CD14-positive monocyte (primary cell): ENCODE data around the gene RAB6B. TPM values are rescaled to one million over a fixed set of nuclear protein-coding genes. Genes with fewer than 3 reads are reported as not detected.

Experiments used
- DNase-seq, 3 donors: peaks; one replicate each; pipeline ENCODE4 v3.0.0-alpha.2; 2011 to 2022
- H2AFZ ChIP-seq: 2 replicates; pipeline ENCODE4 v1.6.0; 2012; ENCODE audit warnings: mild to moderate bottlenecking, low read depth, low read length, inconsistent platforms; ENCODE audit not compliant: insufficient read depth, poor library complexity, severe bottlenecking
- H3K27ac ChIP-seq, 2 donors: 1 replicate in 1 of 2; 2 replicates in 1 of 2; pipeline ENCODE4 v1.5.1; 2012 to 2013; ENCODE audit warnings: low read length in 2 of 2, control low read depth in 1 of 2, inconsistent platforms in 1 of 2, low read depth in 1 of 2, mild to moderate bottlenecking in 1 of 2
- H3K27me3 ChIP-seq, 2 donors: one replicate each; pipeline versions ENCODE4 v1.6.0 to v1.6.1; 2011 to 2013; ENCODE audit warnings: low read length in 2 of 2; ENCODE audit not compliant: control insufficient read depth in 2 of 2, insufficient read depth in 2 of 2
- H3K36me3 ChIP-seq, 2 donors: replicated peaks in 1 of 2; 1 replicate in 1 of 2; 2 replicates in 1 of 2; pipeline versions ENCODE4 v1.5.1 to v1.6.1; 2012 to 2013; ENCODE audit warnings: low read length in 2 of 2, control low read depth in 1 of 2, inconsistent platforms in 1 of 2, mild to moderate bottlenecking in 1 of 2; ENCODE audit not compliant: insufficient read depth in 2 of 2, control insufficient read depth in 1 of 2
- H3K4me1 ChIP-seq, 2 donors: 1 replicate in 1 of 2; 2 replicates in 1 of 2; pipeline versions ENCODE4 v1.5.1 to v1.6.1; 2012 to 2013; ENCODE audit warnings: low read length in 2 of 2, control low read depth in 1 of 2, inconsistent platforms in 1 of 2, mild to moderate bottlenecking in 1 of 2, moderate library complexity in 1 of 2; ENCODE audit not compliant: insufficient read depth in 2 of 2, control insufficient read depth in 1 of 2
- H3K4me2 ChIP-seq: replicated peaks from 2 replicates; pipeline ENCODE3; 2012; ENCODE audit warnings: low read length, moderate library complexity, mild to moderate bottlenecking; ENCODE audit not compliant: poor library complexity, severe bottlenecking; ENCODE audit errors: extremely low read depth
- H3K4me3 ChIP-seq, 3 experiments: fragments of 200-600 bp in 1 of 3; sonication (generic) in 1 of 3; replicated peaks in 1 of 3; 1 replicate in 2 of 3; 2 replicates in 1 of 3; pipeline ENCODE4 v1.5.1; 2011 to 2013; ENCODE audit warnings: low read length in 3 of 3, mild to moderate bottlenecking in 3 of 3, control low read depth in 2 of 3, low read depth in 2 of 3, inconsistent platforms in 1 of 3, moderate library complexity in 1 of 3
- H3K79me2 ChIP-seq: 2 replicates; pipeline ENCODE4 v1.6.0; 2012; ENCODE audit warnings: mild to moderate bottlenecking, control low read depth, inconsistent platforms, low read length, moderate library complexity; ENCODE audit not compliant: insufficient read depth
- H3K9ac ChIP-seq: 2 replicates; pipeline ENCODE4 v1.6.0; 2017; ENCODE audit warnings: low read length, mild to moderate bottlenecking; ENCODE audit not compliant: insufficient read depth, poor library complexity, severe bottlenecking
- H3K9me3 ChIP-seq, 2 donors: replicated peaks in 1 of 2; 1 replicate in 1 of 2; 2 replicates in 1 of 2; pipeline versions ENCODE4 v1.5.1 to v1.6.1; 2012 to 2013; ENCODE audit warnings: low read length in 2 of 2, control low read depth in 1 of 2; ENCODE audit not compliant: control insufficient read depth in 1 of 2, insufficient read depth in 1 of 2
- H4K20me1 ChIP-seq: 2 replicates; pipeline ENCODE4 v1.6.0; 2012; ENCODE audit warnings: mild to moderate bottlenecking, low read length, control low read depth, moderate library complexity; ENCODE audit not compliant: insufficient read depth
- H3K27ac Mint-ChIP-seq, 7 donors: one replicate each; pipeline ENCODE4 v1.8.0; 2020; ENCODE audit warnings: mild to moderate bottlenecking in 7 of 7, mixed read lengths in 7 of 7, moderate library complexity in 6 of 7, inconsistent platforms in 2 of 7
- H3K27me3 Mint-ChIP-seq, 3 donors: one replicate each; pipeline ENCODE4 v1.8.0; 2021 to 2022; ENCODE audit warnings: low read depth in 3 of 3, mild to moderate bottlenecking in 3 of 3, mixed read lengths in 3 of 3, moderate library complexity in 3 of 3, inconsistent platforms in 1 of 3
- H3K36me3 Mint-ChIP-seq, 2 donors: one replicate each; pipeline ENCODE4 v1.8.0; 2020; ENCODE audit warnings: mixed read lengths in 2 of 2, inconsistent platforms in 1 of 2, mild to moderate bottlenecking in 1 of 2
- H3K4me1 Mint-ChIP-seq: one replicate; pipeline ENCODE4 v1.8.0; 2020; ENCODE audit warnings: mild to moderate bottlenecking, mixed read lengths
- H3K4me3 Mint-ChIP-seq, 2 donors: one replicate each; pipeline ENCODE4 v1.8.0; 2020; ENCODE audit warnings: mild to moderate bottlenecking in 2 of 2, mixed read lengths in 2 of 2, moderate library complexity in 1 of 2
- H3K9me3 Mint-ChIP-seq, 7 donors: one replicate each; pipeline ENCODE4 v1.8.0; 2020 to 2022; ENCODE audit warnings: mixed read lengths in 7 of 7, mild to moderate bottlenecking in 6 of 7, moderate library complexity in 6 of 7, inconsistent platforms in 2 of 7
- WGBS: methylation state at CpG from one replicate; pipeline ENCODE4 v1.1.5; 2013; ENCODE audit warnings: missing lambda C conversion rate; ENCODE audit not compliant: insufficient coverage; 5-methylcytosine and 5-hydroxymethylcytosine counted together
- intact Hi-C, 2 donors: fragments of 100-400 bp; cut with micrococcal nuclease; formaldehyde crosslinking; loops; one replicate each; pipeline versions ENCODE4 v1.15.0 to v1.15.1; 2023
- polyA plus RNA-seq, 3 donors: library from polyadenylated mRNA; depleted of rRNA in 1 of 3; unstranded in 2 of 3; stranded (reverse) in 1 of 3; fragments of 300-500 nt in 2 of 3; fragments of >200 nt in 1 of 3; fragmentation: Illumina TruSeq in 2 of 3; gene quantifications; 1 replicate in 2 of 3; 2 replicates in 1 of 3; pipeline ENCODE4 v1.2.3, GENCODE V29; 2012 to 2021
- TF ChIP-seq, protein P1 (sequence below): fragments of 200-600 bp; IDR thresholded peaks from one replicate; pipeline ENCODE4 v1.8.0; 2022; ENCODE audit warnings: antibody characterized with exemption, mild to moderate bottlenecking

RAB6B gene
- polyA plus RNA-seq, 3 donors: 0.46 TPM; not detected in 2

DNA sequence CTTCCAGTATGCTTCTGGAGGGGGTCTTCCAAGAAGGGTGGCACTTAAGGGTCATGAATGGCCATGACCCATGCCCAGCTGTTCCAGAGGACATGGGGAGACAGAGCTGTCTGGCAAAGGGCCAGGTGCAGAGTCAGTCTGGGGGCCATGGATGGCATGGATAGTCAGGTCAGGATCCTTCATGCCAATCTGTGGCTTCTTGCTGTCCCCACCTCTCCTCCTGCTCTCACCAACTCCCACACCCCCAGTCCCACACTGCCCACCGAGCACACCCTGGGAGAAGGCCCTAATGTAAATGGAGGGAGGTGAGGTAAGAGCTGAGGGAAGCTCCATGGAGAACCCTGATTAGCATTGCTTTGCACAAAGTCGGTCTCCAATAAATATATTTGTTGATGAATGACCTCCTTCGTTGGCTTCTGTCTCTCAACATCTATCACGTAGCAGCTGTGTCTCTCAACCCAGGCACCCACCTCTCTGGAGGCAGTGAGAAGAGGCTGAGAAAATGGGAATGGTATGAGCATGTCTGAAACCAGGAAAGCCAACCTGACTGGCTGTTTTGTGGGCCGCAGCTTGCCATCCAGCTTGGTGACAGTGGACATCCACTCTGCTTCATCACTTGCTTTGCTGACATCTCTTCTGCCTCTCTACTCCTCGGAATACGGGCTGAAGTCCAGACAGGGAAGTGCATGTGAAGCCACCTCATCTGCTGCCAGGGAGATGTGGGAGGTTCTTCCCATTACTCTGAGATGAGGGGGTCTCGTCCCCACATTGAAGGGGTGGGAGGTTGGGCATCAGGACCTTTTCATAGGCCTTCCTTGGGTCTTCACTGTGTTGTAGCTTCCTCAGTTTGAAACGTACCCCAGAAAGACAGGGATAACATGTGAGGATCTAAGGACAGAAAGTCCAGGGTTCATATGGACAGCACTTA is 37.7 kb upstream of the RAB6B start:
- no peak overlapping the region for H3K9ac ChIP-seq
- 98% methylated on average over 4 of the region's 9 CpGs for WGBS
- H4K20me1 ChIP-seq: no peaks in the 10 kb centered on the region
- TF ChIP-seq, protein P1, sequence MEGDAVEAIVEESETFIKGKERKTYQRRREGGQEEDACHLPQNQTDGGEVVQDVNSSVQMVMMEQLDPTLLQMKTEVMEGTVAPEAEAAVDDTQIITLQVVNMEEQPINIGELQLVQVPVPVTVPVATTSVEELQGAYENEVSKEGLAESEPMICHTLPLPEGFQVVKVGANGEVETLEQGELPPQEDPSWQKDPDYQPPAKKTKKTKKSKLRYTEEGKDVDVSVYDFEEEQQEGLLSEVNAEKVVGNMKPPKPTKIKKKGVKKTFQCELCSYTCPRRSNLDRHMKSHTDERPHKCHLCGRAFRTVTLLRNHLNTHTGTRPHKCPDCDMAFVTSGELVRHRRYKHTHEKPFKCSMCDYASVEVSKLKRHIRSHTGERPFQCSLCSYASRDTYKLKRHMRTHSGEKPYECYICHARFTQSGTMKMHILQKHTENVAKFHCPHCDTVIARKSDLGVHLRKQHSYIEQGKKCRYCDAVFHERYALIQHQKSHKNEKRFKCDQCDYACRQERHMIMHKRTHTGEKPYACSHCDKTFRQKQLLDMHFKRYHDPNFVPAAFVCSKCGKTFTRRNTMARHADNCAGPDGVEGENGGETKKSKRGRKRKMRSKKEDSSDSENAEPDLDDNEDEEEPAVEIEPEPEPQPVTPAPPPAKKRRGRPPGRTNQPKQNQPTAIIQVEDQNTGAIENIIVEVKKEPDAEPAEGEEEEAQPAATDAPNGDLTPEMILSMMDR: no peak
- no peaks in the 10 kb centered on the region for H3K79me2 ChIP-seq
- DNase-seq: no peak
- H3K36me3 ChIP-seq: no peaks in the 10 kb centered on the region
- Mint-ChIP-seq H3K4me3 (no peak overlapping the region), H3K27ac (no peak overlapping the region), H3K27me3 (peaks cover 2 to 9% (median 4%) of the 10 kb centered on the region in 3 donors), H3K4me1 (peaks cover 4% of the 10 kb centered on the region), H3K9me3 (no peaks in the 10 kb centered on the region), H3K36me3 (no peaks in the 10 kb centered on the region)
- H3K27me3 ChIP-seq: peaks cover 0 to under 1% of the 10 kb centered on the region in 2 donors
- no peaks in the 10 kb centered on the region for H3K4me1 ChIP-seq
- no peak overlapping the region for H3K27ac ChIP-seq
- H2AFZ ChIP-seq: no peak overlapping the region
- intact Hi-C loops: no loop called here
- H3K9me3 ChIP-seq: no peaks in the 10 kb centered on the region
- H3K4me2 ChIP-seq: no peak overlapping the region
- H3K4me3 ChIP-seq: no peak overlapping the region

- no peak overlapping the region for H3K27ac Mint-ChIP-seq
- no peaks in the 10 kb centered on the region for H4K20me1 ChIP-seq
- WGBS: 100% methylated on average over 3 of the region's 6 CpGs
Observed at GRCh38 chr3:133932009-133932408, 36.3 kb upstream of the RAB6B start.

More at GRCh38 chr3:133932009-133932408, 36.3 kb upstream of the RAB6B start:
- Histone ChIP-seq H3K4me1 (peaks cover 9 to 11% of the 10 kb centered on the region in 2 donors), H3K79me2 (no peaks in the 10 kb centered on the region), H3K36me3 (no peaks in the 10 kb centered on the region), H3K4me2 (no peak overlapping the region), H3K9ac (no peak overlapping the region), H3K9me3 (no peaks in the 10 kb centered on the region), H3K27me3 (peaks cover 0 to 10% of the 10 kb centered on the region in 2 donors), H2AFZ (no peak overlapping the region), H3K4me3 (no peak overlapping the region), H3K27ac (no peak overlapping the region)
- H3K4me1 Mint-ChIP-seq: peaks cover 13% of the 10 kb centered on the region
- intact Hi-C loops: no loop called here
- H3K9me3 Mint-ChIP-seq: no peaks in the 10 kb centered on the region
- no peak overlapping the region for H3K4me3 Mint-ChIP-seq
- H3K27me3 Mint-ChIP-seq: peaks cover 9 to 20% (median 10%) of the 10 kb centered on the region in 3 donors
- H3K36me3 Mint-ChIP-seq: no peaks in the 10 kb centered on the region
- DNase-seq: no peak
- TF ChIP-seq, protein P1: no peak
